ENCODE data around the gene CEP128.

- TF ChIP-seq CTCF (IDR thresholded peaks at IDR 0.05) (no peak), EP300 (IDR thresholded peaks at IDR 0.05) (no peak), POLR2A (IDR thresholded peaks at IDR 0.05) (no peak), POLR2AphosphoS5 (IDR thresholded peaks at IDR 0.05) (no peak)
These were observed 148.8 kb downstream of the CEP128 start for GRCh38 chr14:80792771-80793170.

Measured in stomach (tissue), 4 donors.